CD8-positive, alpha-beta memory T cell (primary cell): ENCODE results near the gene ABO. TPM values are rescaled to one million over a fixed set of nuclear protein-coding genes. Genes with fewer than 3 reads are reported as not detected.

Experiments used
- CTCF ChIA-PET: fragments of 350-600 bp; sonication (Branson Sonifier 250); formaldehyde crosslinking; loops from one replicate; lab custom pipeline; 2021; ENCODE audit warnings: antibody characterized with exemption; lab: Charles Lee
- POLR2A ChIA-PET: fragments of 350-600 bp; sonication (Branson Sonifier 250); formaldehyde crosslinking; loops from one replicate; lab custom pipeline; 2021; ENCODE audit warnings: antibody characterized with exemption; lab: Charles Lee
- DNase-seq, 5 donors: peaks; one replicate each; pipeline versions ENCODE4 v3.0.0 to v3.0.0-alpha.2; 2020 to 2022; ENCODE audit warnings: mixed read lengths in 1 of 5
- H3K27ac ChIP-seq: one replicate; pipeline ENCODE4 v1.7.0; 2013; ENCODE audit warnings: low read depth, mild to moderate bottlenecking, low read length, moderate library complexity
- H3K27me3 ChIP-seq: 2 replicates; pipeline ENCODE4 v1.7.0; 2013; ENCODE audit warnings: low read length, mild to moderate bottlenecking; ENCODE audit not compliant: insufficient read depth, poor library complexity, severe bottlenecking
- H3K36me3 ChIP-seq: 2 replicates; pipeline ENCODE4 v1.7.0; 2013; ENCODE audit warnings: mild to moderate bottlenecking, low read length, moderate library complexity; ENCODE audit not compliant: insufficient read depth
- H3K4me1 ChIP-seq: 2 replicates; pipeline ENCODE4 v1.7.0; 2013; ENCODE audit warnings: mild to moderate bottlenecking, low read length, moderate library complexity; ENCODE audit not compliant: insufficient read depth
- H3K4me3 ChIP-seq: 2 replicates; pipeline ENCODE4 v1.7.0; 2013; ENCODE audit warnings: mild to moderate bottlenecking, low read length
- H3K9me3 ChIP-seq: 2 replicates; pipeline ENCODE4 v1.7.0; 2013; ENCODE audit warnings: mild to moderate bottlenecking, low read length
- H3K27ac Mint-ChIP-seq, 8 donors: one replicate each; pipeline ENCODE4 v1.8.0; 2020 to 2021; ENCODE audit warnings: mixed read lengths in 8 of 8, mild to moderate bottlenecking in 6 of 8, inconsistent platforms in 3 of 8, moderate library complexity in 3 of 8
- H3K27me3 Mint-ChIP-seq, 2 donors: one replicate each; pipeline ENCODE4 v1.8.0; 2020 to 2021; ENCODE audit warnings: mixed read lengths in 2 of 2, mild to moderate bottlenecking in 1 of 2, moderate library complexity in 1 of 2
- H3K36me3 Mint-ChIP-seq, 3 donors: one replicate each; pipeline ENCODE4 v1.8.0; 2020 to 2021; ENCODE audit warnings: mixed read lengths in 3 of 3, inconsistent platforms in 1 of 3, mild to moderate bottlenecking in 1 of 3
- H3K4me1 Mint-ChIP-seq, 3 donors: one replicate each; pipeline ENCODE4 v1.8.0; 2020 to 2021; ENCODE audit warnings: mixed read lengths in 3 of 3, inconsistent platforms in 1 of 3, mild to moderate bottlenecking in 1 of 3
- H3K4me3 Mint-ChIP-seq, 7 donors: one replicate each; pipeline ENCODE4 v1.8.0; 2020 to 2021; ENCODE audit warnings: mixed read lengths in 7 of 7, mild to moderate bottlenecking in 6 of 7, moderate library complexity in 4 of 7, inconsistent platforms in 2 of 7
- H3K9me3 Mint-ChIP-seq, 5 donors: one replicate each; pipeline ENCODE4 v1.8.0; 2020 to 2022; ENCODE audit warnings: mixed read lengths in 5 of 5, mild to moderate bottlenecking in 3 of 5, moderate library complexity in 2 of 5, inconsistent platforms in 1 of 5
- polyA plus RNA-seq: library from polyadenylated mRNA; unstranded; fragments of 300-500 nt; fragmentation: Illumina TruSeq; gene quantifications from one replicate; pipeline ENCODE4 v1.2.3, GENCODE V29; 2021
- total RNA-seq, 2 experiments: library from RNA; stranded (reverse); gene quantifications; one replicate each; pipeline ENCODE4 v1.2.3, GENCODE V29; 2021

Gene ABO
- total and polyA plus RNA-seq, 3 experiments from 2014 or later: not detected

DNA sequence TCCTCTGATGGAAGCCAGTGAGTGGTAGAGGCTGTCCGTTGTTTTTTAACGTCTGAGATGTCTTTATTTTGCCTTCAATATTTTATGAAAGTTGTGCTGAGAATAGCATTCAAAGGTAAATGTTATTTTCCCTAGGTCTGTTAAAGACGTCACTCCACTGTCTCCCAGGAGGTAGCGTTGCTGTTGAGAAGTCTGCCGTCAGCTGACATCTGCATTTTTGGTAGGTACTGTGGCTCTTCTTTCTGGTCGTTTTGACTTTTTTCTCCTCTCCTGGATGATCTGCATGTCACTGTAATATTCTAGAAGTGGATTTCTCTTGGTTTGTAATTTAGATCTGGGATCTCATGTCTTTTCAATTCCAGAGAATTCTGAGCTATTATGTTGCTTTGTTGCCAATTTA, 34.6 kb upstream of the ABO start:
- H3K36me3 Mint-ChIP-seq: no peaks in the 10 kb centered on the region
- H3K4me3 ChIP-seq: no peak overlapping the region
- H3K9me3 Mint-ChIP-seq: no peaks in the 10 kb centered on the region
- H3K27ac Mint-ChIP-seq: no peak overlapping the region
- ChIA-PET POLR2A (no interaction called here), CTCF (no interaction called here)
- H3K9me3 ChIP-seq: no peaks in the 10 kb centered on the region
- no peaks in the 10 kb centered on the region for H3K36me3 ChIP-seq
- H3K27me3 Mint-ChIP-seq: peaks cover 17 to 25% of the 10 kb centered on the region in 2 donors
- H3K4me1 Mint-ChIP-seq: no peaks in the 10 kb centered on the region
- no peak for DNase-seq
- no peak overlapping the region for H3K4me3 Mint-ChIP-seq
- H3K27me3 ChIP-seq: no peaks in the 10 kb centered on the region
- no peaks in the 10 kb centered on the region for H3K4me1 ChIP-seq
- H3K27ac ChIP-seq: no peak overlapping the region

DNA sequence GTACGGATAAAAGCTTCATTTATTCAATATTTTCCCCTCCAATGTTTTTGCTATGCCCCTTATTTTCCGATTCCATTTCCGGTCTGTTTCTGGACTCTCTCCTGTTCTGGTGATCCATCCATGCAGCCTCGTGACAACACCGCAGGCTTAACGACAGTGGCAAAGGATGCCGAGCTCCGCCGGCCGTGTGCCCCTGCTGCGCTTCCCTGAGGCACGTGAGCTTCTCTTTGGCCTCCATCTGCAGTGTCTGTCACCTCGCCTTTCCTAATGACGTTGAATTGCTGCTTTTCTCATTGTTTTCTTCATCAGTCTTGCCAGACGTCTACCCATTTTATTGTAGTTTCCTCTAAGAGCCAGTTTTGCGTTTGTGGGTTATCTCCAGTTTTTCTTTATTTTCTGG, 32.3 kb upstream of the ABO start:
- ChIA-PET CTCF (no interaction called here), POLR2A (no interaction called here)
- no peaks in the 10 kb centered on the region for H3K9me3 Mint-ChIP-seq
- no peak overlapping the region for H3K4me3 Mint-ChIP-seq
- H3K27me3 ChIP-seq: no peaks in the 10 kb centered on the region
- H3K27ac ChIP-seq: no peak overlapping the region
- DNase-seq: no peak
- no peaks in the 10 kb centered on the region for H3K4me1 ChIP-seq
- H3K4me3 ChIP-seq: no peak overlapping the region
- peak overlapping the region in 1 of 8 donors; percentile 30 for H3K27ac Mint-ChIP-seq
- H3K36me3 Mint-ChIP-seq: no peaks in the 10 kb centered on the region
- no peaks in the 10 kb centered on the region for H3K36me3 ChIP-seq
- H3K27me3 Mint-ChIP-seq: peaks cover 15 to 25% of the 10 kb centered on the region in 2 donors
- H3K4me1 Mint-ChIP-seq: no peaks in the 10 kb centered on the region
- no peaks in the 10 kb centered on the region for H3K9me3 ChIP-seq

DNA sequence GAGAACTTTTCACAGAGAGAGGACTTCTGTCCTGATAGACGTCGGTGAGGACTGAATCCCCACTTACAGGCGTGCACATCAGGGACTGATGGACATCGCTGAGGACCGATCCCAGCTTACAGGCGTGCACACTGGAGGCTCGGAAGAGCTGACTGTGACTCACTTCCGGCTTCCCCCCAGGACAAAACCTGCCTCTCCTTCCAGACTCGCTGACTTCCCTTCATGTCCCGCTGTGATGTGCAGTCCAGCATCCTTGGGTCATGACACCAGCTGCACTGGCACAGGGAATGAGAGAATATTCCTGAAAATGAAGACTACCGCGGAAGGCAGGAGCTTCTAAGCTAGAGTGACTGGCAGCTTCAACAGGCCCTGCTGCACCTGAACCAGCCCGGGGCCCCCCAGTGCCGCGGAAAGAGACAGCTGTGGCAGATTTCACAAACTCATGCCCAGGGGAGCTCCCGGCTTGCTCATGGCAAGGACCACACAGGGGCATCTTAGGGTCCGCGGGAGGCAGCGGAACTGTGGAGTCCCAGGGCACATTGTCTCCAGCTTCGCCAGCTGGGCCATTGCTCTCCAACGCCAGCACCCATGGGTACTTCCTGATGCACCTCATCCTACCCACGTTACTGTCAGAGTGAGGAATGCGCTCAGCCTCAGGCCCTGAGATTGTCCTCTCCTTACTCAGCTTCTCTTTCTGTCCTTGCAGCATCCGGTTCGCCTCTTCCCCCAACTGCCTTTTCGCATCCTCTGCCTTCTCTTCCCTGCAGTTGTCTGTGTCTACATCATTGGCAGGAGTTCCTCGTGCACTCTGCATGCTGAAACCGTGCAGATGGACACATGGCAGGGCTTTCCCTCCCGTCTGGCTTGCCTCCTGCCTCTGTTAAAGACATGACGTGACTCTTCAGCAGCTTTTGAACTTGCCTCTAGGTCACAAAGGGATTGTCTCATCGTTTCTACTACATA, 31.5 kb upstream of the ABO start:
- no peaks in the 10 kb centered on the region for H3K4me1 Mint-ChIP-seq
- peaks cover 15 to 25% of the 10 kb centered on the region in 2 donors for H3K27me3 Mint-ChIP-seq
- H3K27me3 ChIP-seq: no peaks in the 10 kb centered on the region
- CTCF ChIA-PET: interaction anchor here (0.7 kb wide), 1 partner anchor 181 kb away, joined by 3 read pairs; no protein-coding TSS in a partner anchor
- H3K4me1 ChIP-seq: no peaks in the 10 kb centered on the region
- no peaks in the 10 kb centered on the region for H3K36me3 ChIP-seq
- H3K27ac ChIP-seq: no peak overlapping the region
- POLR2A ChIA-PET: no interaction called here
- H3K36me3 Mint-ChIP-seq: no peaks in the 10 kb centered on the region
- no peaks in the 10 kb centered on the region for H3K9me3 Mint-ChIP-seq
- no peak overlapping the region for H3K4me3 ChIP-seq
- H3K27ac Mint-ChIP-seq: peak overlapping the region in 1 of 8 donors; percentile 58
- H3K4me3 Mint-ChIP-seq: no peak overlapping the region
- no peak for DNase-seq
- H3K9me3 ChIP-seq: no peaks in the 10 kb centered on the region

DNA sequence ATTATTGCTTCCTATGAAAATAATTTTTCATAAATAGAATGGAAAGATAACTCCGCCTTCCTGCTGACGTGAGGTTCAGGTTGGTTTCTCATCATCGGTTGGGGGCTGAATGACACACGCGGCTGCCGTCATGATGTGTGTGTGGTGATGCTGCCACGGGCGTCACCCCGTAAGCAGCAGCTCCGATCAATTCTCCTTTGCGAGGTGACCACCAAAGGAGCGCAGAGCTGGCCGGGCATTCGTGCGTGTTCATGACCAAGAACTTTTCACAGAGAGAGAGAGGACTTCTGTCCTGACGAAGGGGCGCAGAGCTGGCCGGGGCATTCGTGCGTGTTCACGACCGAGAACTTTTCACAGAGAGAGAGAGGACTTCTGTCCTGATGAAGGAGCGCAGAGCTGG, 30.7 kb upstream of the ABO start:
- DNase-seq: no peak
- Histone ChIP-seq H3K4me1 (no peaks in the 10 kb centered on the region), H3K27ac (no peak overlapping the region), H3K9me3 (no peaks in the 10 kb centered on the region), H3K27me3 (no peaks in the 10 kb centered on the region), H3K4me3 (no peak overlapping the region), H3K36me3 (no peaks in the 10 kb centered on the region)
- POLR2A ChIA-PET: no interaction called here
- CTCF ChIA-PET: interaction anchor here (0.7 kb wide), 1 partner anchor 182 kb away, joined by 3 read pairs; no protein-coding TSS in a partner anchor
- no peak overlapping the region for H3K4me3 Mint-ChIP-seq
- no peaks in the 10 kb centered on the region for H3K4me1 Mint-ChIP-seq
- peaks cover 15 to 25% of the 10 kb centered on the region in 2 donors for H3K27me3 Mint-ChIP-seq
- H3K9me3 Mint-ChIP-seq: no peaks in the 10 kb centered on the region
- H3K27ac Mint-ChIP-seq: no peak overlapping the region
- H3K36me3 Mint-ChIP-seq: no peaks in the 10 kb centered on the region

GRCh38 chr9:133304477-133305377, 29.7 kb upstream of the ABO start:
- no peak overlapping the region for H3K27ac Mint-ChIP-seq
- H3K4me1 Mint-ChIP-seq: no peaks in the 10 kb centered on the region
- Histone ChIP-seq H3K9me3 (no peaks in the 10 kb centered on the region), H3K36me3 (no peaks in the 10 kb centered on the region), H3K4me1 (no peaks in the 10 kb centered on the region), H3K27ac (no peak overlapping the region), H3K27me3 (no peaks in the 10 kb centered on the region), H3K4me3 (no peak overlapping the region)
- H3K4me3 Mint-ChIP-seq: no peak overlapping the region
- no peak for DNase-seq
- CTCF ChIA-PET: no interaction called here
- H3K36me3 Mint-ChIP-seq: no peaks in the 10 kb centered on the region
- H3K27me3 Mint-ChIP-seq: peaks cover 9 to 24% of the 10 kb centered on the region in 2 donors
- POLR2A ChIA-PET: no interaction called here
- no peaks in the 10 kb centered on the region for H3K9me3 Mint-ChIP-seq

DNA sequence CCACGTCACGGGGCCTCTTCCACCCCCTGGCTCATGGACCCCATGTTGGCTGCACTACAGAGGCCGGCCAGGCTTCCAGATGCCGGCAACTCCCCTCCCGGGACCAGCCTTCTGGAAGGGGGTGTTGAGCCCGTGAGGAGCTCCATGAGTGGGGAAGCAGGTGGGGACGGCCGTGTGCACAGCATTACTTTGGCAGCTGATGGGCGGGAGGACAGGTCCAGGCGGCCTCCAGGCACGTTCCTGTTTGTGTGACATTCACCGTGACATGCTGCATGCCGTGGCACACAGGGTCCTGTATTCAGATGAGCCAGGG, 29.1 kb upstream of the ABO start:
- H3K27me3 Mint-ChIP-seq: peaks cover 4 to 22% of the 10 kb centered on the region in 2 donors
- ChIA-PET CTCF (no interaction called here), POLR2A (no interaction called here)
- H3K9me3 Mint-ChIP-seq: no peaks in the 10 kb centered on the region
- H3K27ac Mint-ChIP-seq: no peak overlapping the region
- H3K4me1 Mint-ChIP-seq: no peaks in the 10 kb centered on the region
- H3K4me3 Mint-ChIP-seq: no peak overlapping the region
- Histone ChIP-seq H3K27ac (no peak overlapping the region), H3K4me3 (no peak overlapping the region), H3K4me1 (no peaks in the 10 kb centered on the region), H3K9me3 (no peaks in the 10 kb centered on the region), H3K36me3 (no peaks in the 10 kb centered on the region), H3K27me3 (no peaks in the 10 kb centered on the region)
- no peaks in the 10 kb centered on the region for H3K36me3 Mint-ChIP-seq
- no peak for DNase-seq

DNA sequence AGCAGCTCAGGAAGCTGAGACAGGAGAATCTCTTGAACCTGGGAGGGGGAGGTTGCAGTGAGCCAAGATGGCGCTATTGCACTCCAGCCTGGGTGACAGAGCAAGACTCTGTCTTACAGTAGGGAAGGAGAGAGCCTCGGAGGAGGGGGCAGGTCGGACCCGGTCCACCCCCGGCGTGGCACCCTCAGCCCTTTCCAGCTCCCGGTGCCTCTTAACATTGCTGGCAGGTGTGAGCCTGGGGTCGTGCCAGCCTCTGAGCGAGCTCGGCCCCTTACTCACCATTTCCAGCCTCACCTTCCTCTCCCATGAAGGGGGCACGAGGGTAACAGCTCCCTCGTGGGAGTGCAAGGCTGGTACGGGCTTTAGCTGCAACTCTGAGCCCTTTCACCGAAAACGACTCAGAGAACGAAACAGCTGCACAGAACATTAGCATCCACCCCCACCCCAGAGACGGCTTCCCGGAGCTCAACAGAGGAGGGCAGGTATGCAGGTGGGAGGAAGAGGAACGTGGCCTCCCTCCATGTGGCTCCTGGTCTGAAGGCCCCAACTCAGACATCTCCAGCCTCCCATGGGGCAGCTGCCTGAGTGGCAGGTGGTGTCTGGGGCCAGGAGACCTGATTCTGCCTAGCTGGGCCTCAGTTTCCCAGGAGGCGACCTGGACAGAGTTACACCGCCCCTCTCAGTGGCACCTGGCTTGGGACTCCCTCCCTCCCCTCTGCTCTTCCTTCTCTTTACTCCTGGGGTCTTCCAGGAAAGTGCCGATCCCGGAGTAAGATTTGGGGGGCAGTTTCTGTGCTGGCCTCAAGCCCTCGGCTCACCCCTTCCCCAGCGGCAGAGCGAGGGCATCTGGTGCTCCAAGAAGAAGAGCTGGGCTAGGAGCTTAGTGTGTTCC, 28.5 kb upstream of the ABO start:
- H3K36me3 Mint-ChIP-seq: no peaks in the 10 kb centered on the region
- H3K9me3 ChIP-seq: no peaks in the 10 kb centered on the region
- no peak for DNase-seq
- no peaks in the 10 kb centered on the region for H3K4me1 Mint-ChIP-seq
- H3K9me3 Mint-ChIP-seq: no peaks in the 10 kb centered on the region
- no peaks in the 10 kb centered on the region for H3K36me3 ChIP-seq
- no peaks in the 10 kb centered on the region for H3K4me1 ChIP-seq
- no peaks in the 10 kb centered on the region for H3K27me3 ChIP-seq
- ChIA-PET CTCF (no interaction called here), POLR2A (no interaction called here)
- H3K27ac Mint-ChIP-seq: no peak overlapping the region
- H3K27ac ChIP-seq: no peak overlapping the region
- peaks cover 5 to 21% of the 10 kb centered on the region in 2 donors for H3K27me3 Mint-ChIP-seq
- no peak overlapping the region for H3K4me3 ChIP-seq
- no peak overlapping the region for H3K4me3 Mint-ChIP-seq
